ENCODE results near the gene PBX3. TPM values are rescaled to one million over a fixed set of nuclear protein-coding genes. Genes with fewer than 3 reads are reported as not detected.

Gene PBX3
- total and polyA plus RNA-seq, 10 of the 15 experiments (the other 5 are each of a cell fraction or from before 2014, with no cell fraction given), result 6.7 to 146 (median 22.2) TPM

- TF ChIP-seq ZBTB33 (IDR thresholded peaks at IDR 0.05) (no peak), STAT1 (conservative IDR thresholded peaks at IDR 0.05) (no peak)
Observed at GRCh38 chr9:125949703-125950460, 202.7 kb downstream of the PBX3 start (continued).

GRCh38 chr9:125950880-125951471 is 203.8 kb downstream of the PBX3 start:
- Histone ChIP-seq H2AFZ (ENCODE audit: control insufficient read depth, low read depth, low read length) (no peak overlapping the region), H3K36me3 (ENCODE audit: control insufficient read depth in 2 of 2, insufficient read depth in 2 of 2, low read length in 1 of 2) (peaks cover 3 to 7% of the 10 kb centered on the region in 2 experiments; a peak in 2 of 4 replicates), H3K9ac (ENCODE audit: control insufficient read depth, insufficient read depth, low read length) (no peak overlapping the region), H3K9me3 (replicated peaks; ENCODE audit: control insufficient read depth, insufficient read depth, low read length) (no peaks in the 10 kb centered on the region), H3K4me3 (no peak overlapping the region), H3K27me3 (replicated peaks in 1 of 2; ENCODE audit: control insufficient read depth in 2 of 2, insufficient read depth in 2 of 2, low read length in 1 of 2) (no peaks in the 10 kb centered on the region), H4K20me1 (ENCODE audit: control insufficient read depth, insufficient read depth) (no peaks in the 10 kb centered on the region), H3K4me1 (ENCODE audit: control insufficient read depth, insufficient read depth, low read length) (no peaks in the 10 kb centered on the region), H3K79me2 (ENCODE audit: control insufficient read depth, insufficient read depth, low read length) (no peaks in the 10 kb centered on the region), H3K27ac (ENCODE audit: control insufficient read depth, insufficient read depth) (no peak overlapping the region), H3K4me2 (ENCODE audit: control insufficient read depth, insufficient read depth) (no peak overlapping the region)
- in situ Hi-C loops (cut with MboI), result no loop called here
- WGBS (ENCODE audit: insufficient coverage, insufficient replicate concordance, low lambda C conversion rate, missing lambda C conversion rate), result 65% methylated on average over 4 of the region's 4 CpGs
- no peak for ATAC-seq
- intact Hi-C loops (cut with micrococcal nuclease; ENCODE audit: unreplicated experiment), result no loop called here
- BruUV-seq (replicated peaks), result no TSS peak
- DNase-seq (ENCODE audit: low read depth, low spot score), result no peak
- TF ChIP-seq ASH2L (IDR thresholded peaks at IDR 0.05; ENCODE audit: borderline replicate concordance, low read depth), result no peak
- TF ChIP-seq SREBF2 (IDR thresholded peaks at IDR 0.05; ENCODE audit: low read length), result no peak
- TF ChIP-seq JUNB (IDR thresholded peaks at IDR 0.05), result no peak
- no peak for TF ChIP-seq BRCA1 (IDR thresholded peaks at IDR 0.05; ENCODE audit: low read depth, low read length)
- TF ChIP-seq SREBF1 (IDR thresholded peaks at IDR 0.05; ENCODE audit: low read length), result no peak
- TF ChIP-seq FOS (IDR thresholded peaks at IDR 0.05; ENCODE audit: borderline replicate concordance, extremely low read depth, insufficient read length), result no peak
- TF ChIP-seq REST (IDR thresholded peaks at IDR 0.05; ENCODE audit: low read depth, low read length), result no peak
- TF ChIP-seq PBX3 (IDR thresholded peaks at IDR 0.05; ENCODE audit: insufficient replicate concordance, low read depth, low read length), result no peak
- no peak for TF ChIP-seq NR2C2 (IDR thresholded peaks at IDR 0.05; ENCODE audit: borderline replicate concordance, control insufficient read depth, insufficient read length, low read depth)
- TF ChIP-seq MTA3 (IDR thresholded peaks at IDR 0.05; ENCODE audit: borderline replicate concordance, low read length), result no peak
- TF ChIP-seq NFYB (IDR thresholded peaks at IDR 0.05; ENCODE audit: insufficient read depth, low read depth, low read length), result no peak
- no peak for TF ChIP-seq STAT1 (conservative IDR thresholded peaks at IDR 0.05)
- RAD21 ChIA-PET (ENCODE audit: unreplicated experiment), result no interaction called here
- FAIRE-seq, result no peak
- SMC1A ChIA-PET (ENCODE audit: uncharacterized antibody, unreplicated experiment), result no interaction called here
- POLR2A ChIA-PET, result interaction anchor here (0.7 kb wide), 1 partner anchor 75 kb away, joined by 5 read pairs; no protein-coding TSS in a partner anchor
- CTCF ChIA-PET, result no interaction called here
